AG04449 (cell line): Measurements from ENCODE around the gene CHN2.
A peak's percentile ranks its signal among the peaks of the same experiment; 100 is the strongest.

Experiments
- CTCF ChIA-PET: fragments of 350-600 bp; formaldehyde crosslinking; extraction: SDS; loops from one replicate; lab custom pipeline; 2021; ENCODE audit warnings: antibody characterized with exemption; lab: Yijun Ruan, JAX
- POLR2A ChIA-PET: fragments of 400-600, 350-600 bp; formaldehyde crosslinking; extraction: SDS; loops from one replicate; lab custom pipeline; 2020; ENCODE audit warnings: antibody characterized with exemption, inconsistent platforms; lab: Yijun Ruan, JAX
- DNase-seq: peaks from one replicate; pipeline ENCODE4 v3.0.0-alpha.2; 2010; ENCODE audit warnings: low read depth, low spot score
- H3K4me3 ChIP-seq: 2 replicates; pipeline ENCODE4 v1.5.1; 2011; ENCODE audit warnings: low read depth, mild to moderate bottlenecking, control low read depth, low read length
- CTCF ChIP-seq: IDR thresholded peaks from one replicate; pipeline ENCODE4 v1.5.1; 2011; ENCODE audit warnings: mild to moderate bottlenecking, moderate library complexity, low read length, control low read depth, inconsistent platforms; ENCODE audit not compliant: insufficient read depth; ENCODE audit errors: missing control alignments

The CHN2 gene

GRCh38 chr7:29285444-29285793 lies 90.8 kb downstream of the CHN2 start:
- TF ChIP-seq CTCF, result no peak
- ChIA-PET CTCF (interaction anchor here (1.0 kb wide), 1 partner anchor 359 kb away, joined by 3 read pairs; no protein-coding TSS in a partner anchor), POLR2A (no interaction called here)
- DNase-seq, result peak; percentile 28
- H3K4me3 ChIP-seq, result no peak overlapping the region

- no peak for TF ChIP-seq CTCF
- CTCF ChIA-PET, result interaction anchor here (1.0 kb wide), 1 partner anchor 359 kb away, joined by 3 read pairs; no protein-coding TSS in a partner anchor
- no peak overlapping the region for H3K4me3 ChIP-seq
- DNase-seq, result no peak
- POLR2A ChIA-PET, result no interaction called here
Measured at GRCh38 chr7:29285861-29286260, 91.3 kb downstream of the CHN2 start.

GRCh38 chr7:29287366-29287765 lies 92.8 kb downstream of the CHN2 start:
- H3K4me3 ChIP-seq, result no peak overlapping the region
- CTCF ChIA-PET, result no interaction called here
- POLR2A ChIA-PET, result no interaction called here
- no peak for TF ChIP-seq CTCF
- no peak for DNase-seq

GRCh38 chr7:29288181-29289091 lies 93.9 kb downstream of the CHN2 start:
- no peak overlapping the region for H3K4me3 ChIP-seq
- CTCF ChIA-PET, result interaction anchor here (1.4 kb wide), 1 partner anchor 99 kb away, joined by 4 read pairs; no protein-coding TSS in a partner anchor
- DNase-seq, result no peak
- POLR2A ChIA-PET, result no interaction called here
- no peak for TF ChIP-seq CTCF

GRCh38 chr7:29289156-29290021 lies 94.8 kb downstream of the CHN2 start:
- CTCF ChIA-PET, result interaction anchor here (1.4 kb wide), 1 partner anchor 100 kb away, joined by 4 read pairs; no protein-coding TSS in a partner anchor

More at GRCh38 chr7:29289156-29290021, 94.8 kb downstream of the CHN2 start:
- TF ChIP-seq CTCF, result no peak
- POLR2A ChIA-PET, result no interaction called here
- H3K4me3 ChIP-seq, result no peak overlapping the region
- DNase-seq, result no peak
